HG03565 (cell line): ENCODE measurements around the gene HS3ST5.

Experiments
- ATAC-seq: cut with Tn5 transposase; IDR thresholded peaks from one replicate; pipeline ENCODE4 v1.9.1; 2021; ENCODE audit warnings: mild to moderate bottlenecking, moderate library complexity; ENCODE audit not compliant: unreplicated experiment

The HS3ST5 gene

DNA sequence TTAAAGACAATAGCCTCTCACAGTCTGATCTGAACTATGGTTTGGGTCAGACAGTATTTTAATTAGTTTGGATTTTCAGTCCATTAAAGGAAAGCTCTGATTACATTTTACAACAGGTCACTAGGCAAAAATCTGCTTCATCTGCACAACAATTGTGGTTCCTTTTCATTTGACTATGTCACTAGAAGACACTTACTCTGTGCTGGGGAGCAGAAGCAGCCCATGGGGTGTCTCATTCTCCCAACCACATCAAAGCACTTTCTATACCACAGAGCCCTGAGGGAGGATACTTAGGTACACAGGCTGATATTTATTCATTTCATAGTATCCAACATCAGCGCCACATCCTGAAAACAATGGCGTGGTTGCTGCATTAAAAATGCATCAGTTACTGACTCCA, 335.3 kb downstream of the HS3ST5 start:
- peak; percentile 99 for ATAC-seq
